GM19043 (cell line): ENCODE measurements around the gene U2AF1.
"Not testable (repeated sequence)": the region's sequence is repeated elsewhere in the genome, so short reads cannot be mapped to it uniquely, and the experiment has no call there.

Experiments
- ATAC-seq: cut with Tn5 transposase; IDR thresholded peaks from one replicate; pipeline ENCODE4 v1.9.1; 2021; ENCODE audit warnings: low read depth; ENCODE audit not compliant: unreplicated experiment

The U2AF1 gene

GRCh38 chr21:43106965-43107793 lies at the start of gene U2AF1:
U2AF1 (minus strand) TSS chr21:43107570; CDS start chr21:43107494, 76 bp downstream.
- ATAC-seq = not testable (repeated sequence)

- not testable (repeated sequence) for ATAC-seq
Measured at GRCh38 chr21:43153601-43154000, 46.2 kb upstream of the U2AF1 start.

GRCh38 chr21:43149344-43149743 lies 42.0 kb upstream of the U2AF1 start:
- not testable (repeated sequence) for ATAC-seq

GRCh38 chr21:43147999-43148398 lies 40.6 kb upstream of the U2AF1 start:
- not testable (repeated sequence) for ATAC-seq

- not testable (repeated sequence) for ATAC-seq
Measured at GRCh38 chr21:43146637-43147036, 39.3 kb upstream of the U2AF1 start.

GRCh38 chr21:43141407-43141806 lies 34.0 kb upstream of the U2AF1 start:
- ATAC-seq = not testable (repeated sequence)

- ATAC-seq = not testable (repeated sequence)
Measured at GRCh38 chr21:43138944-43139343, 31.6 kb upstream of the U2AF1 start.

GRCh38 chr21:43134520-43134919 lies 27.1 kb upstream of the U2AF1 start:
- ATAC-seq = not testable (repeated sequence)

- ATAC-seq = not testable (repeated sequence)
Measured at GRCh38 chr21:43130094-43130493, 22.7 kb upstream of the U2AF1 start.

- ATAC-seq = not testable (repeated sequence)
Measured at GRCh38 chr21:43115956-43116355, 8.6 kb upstream of the U2AF1 start.

- ATAC-seq = not testable (repeated sequence)
Measured at GRCh38 chr21:43114483-43114882, 7.1 kb upstream of the U2AF1 start.

- not testable (repeated sequence) for ATAC-seq
Measured at GRCh38 chr21:43109006-43109405, 1.6 kb upstream of the U2AF1 start.

GRCh38 chr21:43108177-43108576 lies 807 bp upstream of the U2AF1 start:
- not testable (repeated sequence) for ATAC-seq

GRCh38 chr21:43107794-43108137 lies 396 bp upstream of the U2AF1 start:
- not testable (repeated sequence) for ATAC-seq

- ATAC-seq = not testable (repeated sequence)
Measured at GRCh38 chr21:43104642-43105041, 2.7 kb downstream of the U2AF1 start.

GRCh38 chr21:43102281-43102680 lies 5.1 kb downstream of the U2AF1 start:
- ATAC-seq = not testable (repeated sequence)

GRCh38 chr21:43101676-43102075 lies 5.7 kb downstream of the U2AF1 start:
- ATAC-seq = not testable (repeated sequence)

- ATAC-seq = not testable (repeated sequence)
Measured at GRCh38 chr21:43101000-43101399, 6.4 kb downstream of the U2AF1 start.

GRCh38 chr21:43091979-43092614 lies 15.3 kb downstream of the U2AF1 start:
- ATAC-seq = not testable (repeated sequence)

GRCh38 chr21:43090947-43091346 lies 16.4 kb downstream of the U2AF1 start:
- ATAC-seq = not testable (repeated sequence)

GRCh38 chr21:43089463-43089862 lies 17.9 kb downstream of the U2AF1 start:
- ATAC-seq = not testable (repeated sequence)
